LNCaP clone FGC (cell line): Measurements from ENCODE around the gene GTF2A1L.

Experiments
- DNase-seq: peaks from one replicate; pipeline ENCODE4 v3.0.0-alpha.2; 2011; ENCODE audit warnings: low read depth
- H3K4me3 ChIP-seq: 2 replicates; pipeline ENCODE4 v1.5.1; 2011; ENCODE audit warnings: mild to moderate bottlenecking, low read depth, low read length, control low read depth
- CTCF ChIP-seq: IDR thresholded peaks from 2 replicates; pipeline ENCODE4 v1.5.1; 2012; ENCODE audit warnings: mild to moderate bottlenecking; ENCODE audit not compliant: control insufficient read depth, insufficient read depth; ENCODE audit errors: extremely low read depth

GTF2A1L gene, protein sequence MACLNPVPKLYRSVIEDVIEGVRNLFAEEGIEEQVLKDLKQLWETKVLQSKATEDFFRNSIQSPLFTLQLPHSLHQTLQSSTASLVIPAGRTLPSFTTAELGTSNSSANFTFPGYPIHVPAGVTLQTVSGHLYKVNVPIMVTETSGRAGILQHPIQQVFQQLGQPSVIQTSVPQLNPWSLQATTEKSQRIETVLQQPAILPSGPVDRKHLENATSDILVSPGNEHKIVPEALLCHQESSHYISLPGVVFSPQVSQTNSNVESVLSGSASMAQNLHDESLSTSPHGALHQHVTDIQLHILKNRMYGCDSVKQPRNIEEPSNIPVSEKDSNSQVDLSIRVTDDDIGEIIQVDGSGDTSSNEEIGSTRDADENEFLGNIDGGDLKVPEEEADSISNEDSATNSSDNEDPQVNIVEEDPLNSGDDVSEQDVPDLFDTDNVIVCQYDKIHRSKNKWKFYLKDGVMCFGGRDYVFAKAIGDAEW

DNA sequence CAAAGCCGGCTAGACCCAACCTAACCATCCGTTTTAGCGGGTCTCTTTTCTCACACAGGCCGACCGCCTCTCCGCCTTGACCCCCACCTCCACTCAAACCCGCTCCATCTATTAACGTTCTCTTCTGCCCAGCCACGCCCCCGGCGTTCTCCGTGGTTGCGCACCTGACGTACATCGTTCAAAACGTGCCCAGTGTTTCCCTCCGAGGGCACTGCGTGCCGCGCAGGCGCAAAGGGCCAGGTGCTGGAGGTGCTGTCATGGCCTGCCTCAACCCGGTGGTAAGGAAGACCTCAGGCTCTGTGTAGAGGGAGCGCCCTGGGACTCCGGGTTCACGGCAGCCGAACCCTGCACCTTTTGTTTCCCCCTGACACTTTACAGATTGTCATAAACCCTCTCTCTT, at the start of gene GTF2A1L:
GTF2A1L (plus strand) TSS at position 239 of the 400 bp plus-strand sequence; CDS start at position 258, 19 bp downstream.
- H3K4me3 ChIP-seq = no peak within 1 kb of the TSS
- no peak for TF ChIP-seq CTCF
- no peak for DNase-seq

DNA sequence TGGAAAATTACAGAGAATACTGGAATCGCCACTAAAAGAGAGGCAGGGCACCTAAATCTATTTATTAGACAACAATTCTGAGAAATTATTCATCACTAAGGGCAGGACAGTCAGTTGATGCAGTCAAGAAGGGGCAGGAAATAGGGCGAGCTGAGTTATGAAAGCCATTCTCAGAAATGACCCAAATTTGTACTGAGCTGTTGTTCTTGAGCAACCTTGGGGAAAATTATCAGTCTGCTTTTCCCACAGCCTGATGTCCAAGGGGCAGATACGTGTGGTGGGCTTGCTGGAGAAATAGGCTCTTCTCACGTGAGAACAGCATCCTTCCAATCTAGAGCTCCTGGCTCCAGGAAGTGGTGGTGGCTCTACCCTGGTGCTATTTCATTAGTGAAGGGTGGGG, 49.1 kb upstream of the GTF2A1L start:
- no peak for DNase-seq
- no peak overlapping the region for H3K4me3 ChIP-seq
- TF ChIP-seq CTCF = no peak

DNA sequence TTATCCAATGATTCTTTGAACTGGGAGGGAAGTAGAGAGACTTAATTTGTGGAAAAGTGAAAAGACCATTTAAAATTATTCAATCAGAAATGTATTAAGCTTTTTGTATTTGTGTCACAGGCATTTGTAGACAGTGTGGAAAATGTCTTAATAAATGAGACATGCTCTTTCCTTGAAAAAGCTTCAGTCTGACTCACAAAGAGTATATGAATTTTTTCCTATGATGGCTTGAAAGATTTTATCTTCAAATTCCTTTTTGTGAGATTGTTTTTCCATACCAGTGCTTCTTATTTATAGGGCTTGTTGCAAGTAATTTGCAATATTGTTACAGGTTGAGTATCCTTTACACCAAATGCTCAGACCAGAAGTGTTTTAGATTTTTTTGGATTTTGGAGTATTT, 48.2 kb upstream of the GTF2A1L start:
- TF ChIP-seq CTCF = no peak
- H3K4me3 ChIP-seq = no peak overlapping the region
- no peak for DNase-seq

DNA sequence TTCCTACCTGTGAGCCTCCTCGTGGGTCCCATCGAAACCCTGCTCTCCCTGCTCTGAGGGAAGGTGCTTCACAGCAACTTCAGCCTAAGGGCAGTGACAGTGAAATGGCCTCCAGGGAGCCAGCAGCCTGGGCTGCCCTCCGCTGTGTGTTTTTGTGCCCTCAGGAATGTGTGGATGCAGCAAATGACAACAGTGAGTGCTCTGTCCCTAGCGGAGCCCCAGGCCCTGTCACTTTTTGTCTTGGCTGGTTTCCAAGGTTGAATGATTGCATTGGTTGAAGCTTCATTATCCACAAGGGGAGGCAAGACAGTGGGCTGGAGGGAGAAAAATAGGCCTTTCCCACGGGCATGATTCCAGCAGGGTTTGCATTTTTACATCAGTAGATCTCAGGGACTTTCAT, 44.8 kb upstream of the GTF2A1L start:
- no peak for TF ChIP-seq CTCF
- no peak overlapping the region for H3K4me3 ChIP-seq
- no peak for DNase-seq

DNA sequence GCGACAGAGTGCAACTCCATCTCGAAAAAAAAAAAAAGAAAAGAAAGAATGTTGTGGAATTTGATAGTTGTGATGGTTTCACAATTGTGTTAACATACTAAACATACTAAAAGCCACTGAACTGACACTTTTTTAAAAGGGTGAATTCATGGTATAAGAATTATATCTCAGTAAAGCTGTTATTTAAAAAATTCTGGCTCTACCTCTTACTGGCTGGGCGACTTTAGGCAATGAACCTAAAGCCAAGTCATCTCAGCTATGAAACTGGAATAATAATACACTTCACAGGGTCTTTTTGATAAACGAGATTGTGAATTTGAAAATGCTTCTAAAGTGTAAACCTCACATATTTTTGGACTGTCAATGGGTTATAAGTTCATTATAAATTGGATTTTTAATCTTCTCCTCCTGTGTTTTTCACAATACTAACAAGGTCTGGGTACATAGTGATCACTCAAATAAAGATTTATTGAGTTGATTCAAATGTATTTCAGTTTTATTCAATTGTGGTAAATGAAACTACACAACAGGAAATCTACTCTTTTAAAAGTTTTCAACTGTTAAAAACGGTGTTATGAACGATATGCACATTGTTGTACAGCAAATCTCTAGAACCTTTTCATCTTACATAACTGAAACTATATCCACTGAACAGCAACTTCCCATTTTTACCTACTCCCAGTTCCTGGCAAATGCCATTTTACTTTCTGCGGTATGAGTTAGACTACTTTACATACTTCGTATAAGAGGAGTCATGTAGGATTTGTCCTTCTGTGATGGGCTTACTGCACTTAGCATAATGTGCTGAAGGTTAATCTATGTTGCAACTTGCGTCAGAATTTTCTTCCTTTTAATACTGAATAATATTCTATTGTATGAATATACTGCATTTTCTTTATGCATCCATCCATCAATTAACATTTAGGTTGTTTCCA, 43.0 kb upstream of the GTF2A1L start:
- H3K4me3 ChIP-seq = no peak overlapping the region
- no peak for TF ChIP-seq CTCF
- DNase-seq = no peak

DNA sequence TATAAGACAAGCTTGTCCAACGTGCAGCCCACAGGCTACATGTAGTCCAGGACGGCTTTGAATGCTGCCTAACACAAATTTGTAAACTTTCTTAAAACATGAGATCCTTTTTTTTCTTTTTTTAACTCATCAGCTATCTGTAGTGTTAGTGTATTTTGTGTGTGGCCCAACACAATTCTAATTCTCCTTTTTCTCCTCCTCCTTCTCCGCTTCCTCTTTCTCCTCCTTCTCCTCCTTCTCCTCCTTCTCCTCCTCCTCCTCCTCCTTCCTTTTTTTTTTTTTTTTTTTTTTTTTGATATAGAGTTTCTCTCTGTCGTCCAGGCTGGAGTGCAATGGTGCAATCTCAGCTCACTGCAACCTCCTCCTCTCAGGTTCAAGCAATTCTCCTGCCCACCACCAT, 39.3 kb upstream of the GTF2A1L start:
- DNase-seq = no peak
- H3K4me3 ChIP-seq = no peak overlapping the region
- TF ChIP-seq CTCF = no peak
